Neuronal stem cell (in vitro differentiated cells): ENCODE results near the gene TRIM41.

Experiments used
- DNase-seq: peaks from one replicate; pipeline ENCODE4 v3.0.0-alpha.2; 2013; ENCODE audit warnings: low spot score
- H2AFZ ChIP-seq: one replicate; pipeline ENCODE4 v1.6.1; 2013; ENCODE audit warnings: mild to moderate bottlenecking, low read length, inconsistent platforms
- H2AK5ac ChIP-seq: 2 replicates; pipeline ENCODE4 v1.6.1; 2013; ENCODE audit warnings: low read depth, mild to moderate bottlenecking, inconsistent platforms, low read length, moderate library complexity, mixed read lengths
- H2BK120ac ChIP-seq: 2 replicates; pipeline ENCODE4 v1.6.1; 2013; ENCODE audit warnings: low read depth, mild to moderate bottlenecking, inconsistent platforms, low read length, moderate library complexity, mixed read lengths
- H2BK12ac ChIP-seq: one replicate; pipeline ENCODE4 v1.6.1; 2013; ENCODE audit warnings: low read length, inconsistent platforms
- H2BK15ac ChIP-seq: 2 replicates; pipeline ENCODE4 v1.6.1; 2013; ENCODE audit warnings: mild to moderate bottlenecking, low read length, inconsistent platforms, mixed read lengths
- H2BK5ac ChIP-seq: one replicate; pipeline ENCODE4 v1.6.1; 2013; ENCODE audit warnings: inconsistent platforms, mild to moderate bottlenecking, low read length, moderate library complexity
- H3K14ac ChIP-seq: one replicate; pipeline ENCODE4 v1.6.1; 2013; ENCODE audit warnings: low read length, inconsistent platforms
- H3K18ac ChIP-seq: 2 replicates; pipeline ENCODE4 v1.6.1; 2013; ENCODE audit warnings: low read length, inconsistent platforms
- H3K23ac ChIP-seq: 2 replicates; pipeline ENCODE4 v1.6.1; 2013; ENCODE audit warnings: low read depth, mild to moderate bottlenecking, mixed read lengths, low read length, inconsistent platforms; ENCODE audit not compliant: poor library complexity
- H3K27ac ChIP-seq: replicated peaks from 3 replicates; pipeline ENCODE4 v1.5.1; 2013; ENCODE audit warnings: low read length, inconsistent platforms
- H3K27me3 ChIP-seq, 3 experiments: 2 replicates each; pipeline ENCODE4 v1.6.1; 2013; ENCODE audit warnings: low read length in 3 of 3, mild to moderate bottlenecking in 2 of 3, inconsistent platforms in 1 of 3, low read depth in 1 of 3, mixed read lengths in 1 of 3, moderate library complexity in 1 of 3; ENCODE audit not compliant: control insufficient read depth in 3 of 3, insufficient read depth in 3 of 3
- H3K36me3 ChIP-seq, 2 donors: replicated peaks in 1 of 2; 2 replicates each; pipeline ENCODE4 v1.6.1; 2013; ENCODE audit warnings: low read length in 2 of 2; ENCODE audit not compliant: control insufficient read depth in 2 of 2, insufficient read depth in 2 of 2
- H3K4ac ChIP-seq: 2 replicates; pipeline ENCODE4 v1.6.1; 2013; ENCODE audit warnings: inconsistent platforms, mild to moderate bottlenecking, low read length, moderate library complexity
- H3K4me1 ChIP-seq, 2 donors: 1 replicate in 1 of 2; 2 replicates in 1 of 2; pipeline ENCODE4 v1.6.1; 2013; ENCODE audit warnings: low read length in 2 of 2, low read depth in 1 of 2; ENCODE audit not compliant: control insufficient read depth in 2 of 2, insufficient read depth in 1 of 2
- H3K4me2 ChIP-seq: one replicate; pipeline ENCODE4 v1.6.1; 2013; ENCODE audit warnings: mild to moderate bottlenecking, low read length, inconsistent platforms; ENCODE audit not compliant: insufficient read depth, poor library complexity, severe bottlenecking
- H3K4me3 ChIP-seq, 2 donors: 2 replicates each; pipeline ENCODE4 v1.5.1; 2013; ENCODE audit warnings: low read length in 2 of 2, mild to moderate bottlenecking in 2 of 2, inconsistent platforms in 1 of 2, moderate library complexity in 1 of 2
- H3K79me1 ChIP-seq: one replicate; pipeline ENCODE4 v1.6.1; 2013; ENCODE audit warnings: low read depth, mild to moderate bottlenecking, inconsistent platforms, low read length, moderate library complexity
- H3K9ac ChIP-seq: one replicate; pipeline ENCODE4 v1.6.1; 2013; ENCODE audit warnings: mild to moderate bottlenecking, low read depth, low read length, inconsistent platforms; ENCODE audit not compliant: poor library complexity
- H3K9me3 ChIP-seq, 2 donors: replicated peaks in 1 of 2; 2 replicates each; pipeline versions ENCODE3 to v1.6.1; 2013; ENCODE audit warnings: low read length in 2 of 2, mild to moderate bottlenecking in 2 of 2, inconsistent platforms in 1 of 2, low read depth in 1 of 2, mixed read lengths in 1 of 2, moderate library complexity in 1 of 2; ENCODE audit not compliant: control insufficient read depth in 2 of 2, insufficient read depth in 1 of 2
- H4K8ac ChIP-seq: one replicate; pipeline ENCODE4 v1.6.1; 2013; ENCODE audit warnings: low read depth, mild to moderate bottlenecking, inconsistent platforms, low read length, moderate library complexity
- H4K91ac ChIP-seq: one replicate; pipeline ENCODE4 v1.6.1; 2013; ENCODE audit warnings: low read length, low read depth, mild to moderate bottlenecking, inconsistent platforms; ENCODE audit not compliant: poor library complexity
- WGBS, 2 donors: extraction: QIAGEN DNeasy Blood & Tissue Kit; methylation state at CpG; one replicate each; pipeline ENCODE4 v1.1.7; 2013; ENCODE audit warnings: missing lambda C conversion rate in 2 of 2, mixed read lengths in 1 of 2; ENCODE audit not compliant: insufficient read length in 2 of 2, insufficient replicate concordance in 1 of 2; ENCODE audit errors: extremely low coverage in 2 of 2; 5-methylcytosine and 5-hydroxymethylcytosine counted together

Gene TRIM41

DNA sequence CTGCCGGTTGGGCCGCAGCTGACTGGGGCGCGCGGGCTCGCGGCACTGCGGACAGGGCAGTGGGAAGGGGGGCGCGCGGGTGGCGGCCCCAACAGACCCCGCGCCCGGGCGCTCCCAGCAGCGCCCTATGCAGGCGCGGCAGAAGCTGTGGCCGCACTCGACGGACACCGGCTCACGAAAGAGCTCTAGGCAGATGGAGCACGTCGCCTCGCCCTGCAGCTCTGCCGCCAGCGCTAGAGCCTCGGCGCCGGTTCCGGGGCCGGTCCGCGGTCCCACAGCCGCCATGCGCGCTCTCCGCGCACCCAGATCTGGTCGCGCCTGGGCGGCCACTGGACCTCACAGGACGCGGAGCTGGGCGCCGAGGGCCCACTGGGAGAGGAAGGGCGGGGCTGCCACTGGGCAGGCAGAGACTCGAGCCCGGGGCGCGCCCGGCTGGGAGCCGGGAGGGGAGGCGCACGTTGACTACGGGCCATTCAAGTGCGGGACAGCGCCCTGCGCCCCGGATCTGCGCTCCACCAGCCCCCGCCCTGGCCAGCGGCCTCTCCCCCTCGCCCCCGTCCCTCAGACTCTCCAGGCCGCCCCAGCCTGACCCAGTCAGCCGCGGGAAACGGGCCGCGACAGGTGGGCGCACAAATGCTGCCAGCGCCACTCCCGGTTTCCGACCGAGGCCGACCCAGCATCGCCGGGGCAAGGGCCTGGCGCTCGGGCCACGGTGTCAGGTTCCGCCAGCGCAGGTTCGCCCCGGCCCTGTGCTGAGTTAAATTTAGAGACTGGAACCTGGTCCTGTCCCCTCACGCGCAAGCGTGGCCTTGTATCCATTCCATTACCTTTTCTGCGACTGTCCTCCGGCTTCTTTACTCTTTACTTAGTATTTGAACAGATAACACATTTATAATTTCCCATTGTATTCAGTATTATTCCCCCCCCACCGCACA is 18.0 kb upstream of the TRIM41 start, which contains the start of gene TRIM7:
TSS of gene TRIM7 (minus strand) at position 371 of the 935 bp plus-strand sequence. CDS start at position 285, 86 bp downstream.
- no peaks in the 10 kb centered on the region for H3K9me3 ChIP-seq
- H3K27me3 ChIP-seq = peaks cover 14 to 51% (median 42%) of the 10 kb centered on the region in 3 experiments
- WGBS, 2 donors = no CpG with 5 or more reads among the region's 94 CpGs
- peaks cover 3 to 5% of the 10 kb centered on the region in 2 donors for H3K4me1 ChIP-seq
- peak within 1 kb of the TSS; percentile 38 for H3K14ac ChIP-seq
- no peak for DNase-seq
- no peaks in the 10 kb centered on the region for H3K36me3 ChIP-seq
- no peak within 1 kb of the TSS for H2AK5ac ChIP-seq
- H3K4ac ChIP-seq = no peak within 1 kb of the TSS
- H2BK12ac ChIP-seq = no peak within 1 kb of the TSS
- peak within 1 kb of the TSS; percentile 59 to 80 for H3K4me3 ChIP-seq
- H3K18ac ChIP-seq = peak within 1 kb of the TSS; percentile 90
- H3K9ac ChIP-seq = peak within 1 kb of the TSS; percentile 86
- H2BK5ac ChIP-seq = no peak within 1 kb of the TSS
- H4K8ac ChIP-seq = no peak within 1 kb of the TSS
- no peak within 1 kb of the TSS for H4K91ac ChIP-seq
- H3K27ac ChIP-seq = no peak within 1 kb of the TSS
- no peak within 1 kb of the TSS for H2BK120ac ChIP-seq
- H2BK15ac ChIP-seq = no peak within 1 kb of the TSS
- no peaks in the 10 kb centered on the region for H3K79me1 ChIP-seq
- peak within 1 kb of the TSS; percentile 87 for H2AFZ ChIP-seq
- H3K4me2 ChIP-seq = peak within 1 kb of the TSS; percentile 93
- H3K23ac ChIP-seq = peak within 1 kb of the TSS; percentile 55

DNA sequence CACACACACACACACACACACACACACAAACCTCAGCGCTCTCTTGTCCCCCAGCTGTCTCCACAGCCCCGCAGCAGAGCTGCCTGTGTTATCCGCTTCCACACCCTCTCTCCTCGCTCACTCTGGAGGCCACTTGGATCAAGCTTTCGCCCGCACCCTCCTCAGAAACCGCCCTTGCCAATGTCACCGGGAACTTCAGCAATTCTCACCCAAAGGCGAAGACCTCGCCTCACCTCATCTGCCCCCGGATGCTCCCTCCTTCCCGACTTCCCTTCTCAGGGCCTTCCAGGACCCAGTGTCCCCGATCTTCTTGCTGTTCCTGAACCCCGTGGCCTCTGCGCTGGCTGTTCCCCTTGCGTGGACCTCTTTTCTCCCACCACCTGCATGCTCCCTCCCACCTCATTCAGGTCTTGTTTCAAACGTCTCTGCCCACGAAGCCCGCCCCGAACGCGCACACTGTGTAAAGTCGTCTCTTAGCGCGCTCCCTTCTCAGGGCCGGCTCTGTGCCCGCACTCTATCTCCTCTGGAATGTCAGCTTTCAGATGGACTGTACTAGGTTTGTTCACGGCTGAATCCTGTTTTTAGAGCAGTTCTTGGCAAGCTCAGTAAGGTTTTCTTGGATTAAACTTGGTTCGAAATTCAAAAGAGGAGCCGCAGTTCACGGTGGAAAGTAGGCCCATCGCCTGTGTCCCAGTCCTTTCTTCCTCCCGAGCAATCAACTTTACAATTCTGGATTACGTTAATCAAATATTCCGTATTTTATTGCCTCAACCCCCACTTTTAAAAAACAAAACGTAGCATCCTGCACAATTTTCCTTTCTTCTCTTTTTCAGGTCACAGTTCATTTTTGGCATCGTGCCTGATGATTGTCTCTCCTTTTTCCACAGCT is 17.1 kb upstream of the TRIM41 start:
- Histone ChIP-seq H2BK5ac (no peak overlapping the region), H3K4me1 (peaks cover 2 to 5% of the 10 kb centered on the region in 2 donors), H3K9me3 (no peaks in the 10 kb centered on the region), H3K18ac (peak overlapping the region; percentile 90), H3K4me2 (peak overlapping the region; percentile 93), H3K9ac (peak overlapping the region; percentile 53), H3K4ac (no peak overlapping the region), H2BK12ac (no peak overlapping the region), H2BK15ac (no peak overlapping the region), H3K27ac (no peak overlapping the region), H2AFZ (peak overlapping the region; percentile 87), H3K36me3 (no peaks in the 10 kb centered on the region), H3K4me3 (peak overlapping the region; percentile 59 to 80), H4K91ac (no peak overlapping the region), H3K27me3 (peaks cover 14 to 42% (median 42%) of the 10 kb centered on the region in 3 experiments), H4K8ac (no peak overlapping the region), H3K79me1 (no peaks in the 10 kb centered on the region), H2BK120ac (no peak overlapping the region), H3K23ac (peak overlapping the region; percentile 34), H3K14ac (no peak overlapping the region), H2AK5ac (no peak overlapping the region)
- DNase-seq = no peak
- no CpG with 5 or more reads among the region's 37 CpGs for WGBS, 2 donors

DNA sequence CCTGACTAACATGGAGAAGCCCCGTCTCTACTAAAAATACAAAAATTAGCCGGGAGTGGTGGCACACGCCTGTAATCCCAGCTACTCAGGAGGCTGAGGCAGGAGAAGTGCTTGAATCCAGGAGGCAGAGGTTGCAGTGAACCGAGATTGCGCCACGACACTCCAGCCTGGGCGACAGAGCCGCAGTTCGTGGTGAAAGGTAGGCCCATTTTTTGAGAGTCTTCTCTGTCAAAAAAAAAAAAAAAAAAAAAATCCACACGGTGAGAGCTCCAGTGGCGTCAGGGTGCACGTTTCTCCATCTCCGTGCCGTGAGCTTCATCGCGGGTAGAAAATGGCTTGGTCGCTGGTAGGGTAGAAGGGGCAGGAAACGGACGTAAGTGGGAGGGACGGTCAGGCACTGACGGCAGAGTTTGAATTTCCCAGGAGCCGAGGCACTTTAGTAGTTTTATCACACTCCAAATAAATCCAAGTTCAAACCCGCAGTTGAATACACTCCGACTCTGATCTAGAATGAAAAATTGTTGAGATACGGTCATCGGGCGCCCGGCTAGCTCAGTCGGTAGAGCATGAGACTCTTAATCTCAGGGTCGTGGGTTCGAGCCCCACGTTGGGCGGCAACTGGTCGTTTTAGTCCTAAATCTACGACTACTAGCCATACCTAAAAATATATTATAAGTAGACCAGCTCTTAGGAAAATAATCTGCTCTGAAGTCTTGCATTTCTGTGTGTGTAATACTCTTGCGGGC is 15.7 kb upstream of the TRIM41 start:
- peak overlapping the region; percentile 89 for H2AFZ ChIP-seq
- no peaks in the 10 kb centered on the region for H3K36me3 ChIP-seq
- H3K27me3 ChIP-seq = peaks cover 14 to 39% (median 35%) of the 10 kb centered on the region in 3 experiments
- DNase-seq = peak; percentile 66
- no peak overlapping the region for H2BK120ac ChIP-seq
- H3K9me3 ChIP-seq = no peaks in the 10 kb centered on the region
- no peak overlapping the region for H3K27ac ChIP-seq
- no peak overlapping the region for H3K4ac ChIP-seq
- H3K4me2 ChIP-seq = peak overlapping the region; percentile 47
- no peak overlapping the region for H2BK15ac ChIP-seq
- no peak overlapping the region for H4K8ac ChIP-seq
- peak overlapping the region; percentile 81 for H3K9ac ChIP-seq
- no peak overlapping the region for H2BK5ac ChIP-seq
- no peak overlapping the region for H2AK5ac ChIP-seq
- H2BK12ac ChIP-seq = no peak overlapping the region
- H4K91ac ChIP-seq = no peak overlapping the region
- peak overlapping the region; percentile 59 to 92 for H3K4me3 ChIP-seq
- H3K18ac ChIP-seq = peak overlapping the region; percentile 64
- no peaks in the 10 kb centered on the region for H3K79me1 ChIP-seq
- WGBS, 2 donors = no CpG with 5 or more reads among the region's 36 CpGs
- peaks cover 2 to 5% of the 10 kb centered on the region in 2 donors for H3K4me1 ChIP-seq
- no peak overlapping the region for H3K14ac ChIP-seq
- no peak overlapping the region for H3K23ac ChIP-seq
